Activated B cell treated with CpG ODN at 0.5 μM for 24 hours (primary cell): Measurements from ENCODE around the gene CYP4F11. TPM values are rescaled to one million over a fixed set of nuclear protein-coding genes. Genes with fewer than 3 reads are reported as not detected.

Experiments used
- ATAC-seq: fragments of 200-7000 bp; cut with Tn5 transposase; one replicate; pipeline ENCODE4 v1.10.0; 2021; ENCODE audit warnings: low read depth, mild to moderate bottlenecking, moderate library complexity
- CTCF ChIA-PET: fragments of 350-600 bp; sonication (Branson Sonifier 250); formaldehyde crosslinking; loops from one replicate; lab custom pipeline; 2021; ENCODE audit warnings: antibody characterized with exemption; lab: Charles Lee
- POLR2A ChIA-PET: fragments of 350-600 bp; sonication (Branson Sonifier 250); formaldehyde crosslinking; loops from one replicate; lab custom pipeline; 2021; ENCODE audit warnings: antibody characterized with exemption; lab: Charles Lee
- DNase-seq: peaks from one replicate; pipeline ENCODE4 v3.0.0; 2022
- H3K27ac Mint-ChIP-seq: one replicate; pipeline ENCODE4 v1.8.0; 2020; ENCODE audit warnings: mixed read lengths
- H3K27me3 Mint-ChIP-seq: one replicate; pipeline ENCODE4 v1.8.0; 2021; ENCODE audit warnings: mixed read lengths
- H3K36me3 Mint-ChIP-seq: one replicate; pipeline ENCODE4 v1.8.0; 2021; ENCODE audit warnings: low read depth, mixed read lengths
- H3K4me1 Mint-ChIP-seq: one replicate; pipeline ENCODE4 v1.8.0; 2021; ENCODE audit warnings: mixed read lengths
- H3K4me3 Mint-ChIP-seq: one replicate; pipeline ENCODE4 v1.8.0; 2020; ENCODE audit warnings: mild to moderate bottlenecking, mixed read lengths
- H3K9me3 Mint-ChIP-seq: one replicate; pipeline ENCODE4 v1.8.0; 2020; ENCODE audit warnings: mixed read lengths
- intact Hi-C: fragments of 100-400 bp; cut with micrococcal nuclease; formaldehyde crosslinking; loops from one replicate; pipeline ENCODE4 v1.15.1; 2024
- total RNA-seq: library from RNA; stranded (reverse); gene quantifications from 2 replicates; pipeline ENCODE4 v1.2.3, GENCODE V29; 2022
- TF ChIP-seq, protein P1 (sequence below): fragments of 200-600 bp; IDR thresholded peaks from one replicate; pipeline ENCODE4 v1.8.0; 2022; ENCODE audit warnings: antibody characterized with exemption, mild to moderate bottlenecking

CYP4F11 gene
- total RNA-seq, 1 donor from 2014 or later: not detected

DNA sequence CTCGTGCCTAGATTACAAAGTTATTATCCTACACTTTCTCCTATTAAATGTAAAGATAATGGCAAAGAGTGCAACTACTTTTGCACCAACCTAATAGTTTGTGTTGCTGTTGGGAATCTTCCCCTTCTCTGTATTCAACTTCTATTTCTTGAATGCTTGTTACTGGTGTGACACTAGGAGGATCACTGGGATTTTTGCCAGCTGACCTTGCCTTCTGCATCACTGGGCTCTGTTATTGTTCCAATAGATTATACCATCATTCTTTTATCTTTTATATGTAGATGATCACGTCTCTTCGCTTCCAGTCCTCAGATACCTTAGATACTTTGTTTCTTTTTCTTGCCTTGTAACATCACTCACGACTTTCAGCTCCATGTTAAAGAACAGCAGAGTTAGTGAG is 11.0 kb upstream of the CYP4F11 start:
- Mint-ChIP-seq H3K27me3 (peaks cover 35% of the 10 kb centered on the region), H3K4me1 (no peaks in the 10 kb centered on the region), H3K9me3 (peaks cover 20% of the 10 kb centered on the region), H3K27ac (no peak overlapping the region), H3K4me3 (no peak overlapping the region), H3K36me3 (peaks cover 4% of the 10 kb centered on the region)
- ChIA-PET POLR2A (no interaction called here), CTCF (no interaction called here)
- intact Hi-C loops: no loop called here
- TF ChIP-seq, protein P1, sequence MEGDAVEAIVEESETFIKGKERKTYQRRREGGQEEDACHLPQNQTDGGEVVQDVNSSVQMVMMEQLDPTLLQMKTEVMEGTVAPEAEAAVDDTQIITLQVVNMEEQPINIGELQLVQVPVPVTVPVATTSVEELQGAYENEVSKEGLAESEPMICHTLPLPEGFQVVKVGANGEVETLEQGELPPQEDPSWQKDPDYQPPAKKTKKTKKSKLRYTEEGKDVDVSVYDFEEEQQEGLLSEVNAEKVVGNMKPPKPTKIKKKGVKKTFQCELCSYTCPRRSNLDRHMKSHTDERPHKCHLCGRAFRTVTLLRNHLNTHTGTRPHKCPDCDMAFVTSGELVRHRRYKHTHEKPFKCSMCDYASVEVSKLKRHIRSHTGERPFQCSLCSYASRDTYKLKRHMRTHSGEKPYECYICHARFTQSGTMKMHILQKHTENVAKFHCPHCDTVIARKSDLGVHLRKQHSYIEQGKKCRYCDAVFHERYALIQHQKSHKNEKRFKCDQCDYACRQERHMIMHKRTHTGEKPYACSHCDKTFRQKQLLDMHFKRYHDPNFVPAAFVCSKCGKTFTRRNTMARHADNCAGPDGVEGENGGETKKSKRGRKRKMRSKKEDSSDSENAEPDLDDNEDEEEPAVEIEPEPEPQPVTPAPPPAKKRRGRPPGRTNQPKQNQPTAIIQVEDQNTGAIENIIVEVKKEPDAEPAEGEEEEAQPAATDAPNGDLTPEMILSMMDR: no peak
- ATAC-seq (no peak), DNase-seq (no peak)

DNA sequence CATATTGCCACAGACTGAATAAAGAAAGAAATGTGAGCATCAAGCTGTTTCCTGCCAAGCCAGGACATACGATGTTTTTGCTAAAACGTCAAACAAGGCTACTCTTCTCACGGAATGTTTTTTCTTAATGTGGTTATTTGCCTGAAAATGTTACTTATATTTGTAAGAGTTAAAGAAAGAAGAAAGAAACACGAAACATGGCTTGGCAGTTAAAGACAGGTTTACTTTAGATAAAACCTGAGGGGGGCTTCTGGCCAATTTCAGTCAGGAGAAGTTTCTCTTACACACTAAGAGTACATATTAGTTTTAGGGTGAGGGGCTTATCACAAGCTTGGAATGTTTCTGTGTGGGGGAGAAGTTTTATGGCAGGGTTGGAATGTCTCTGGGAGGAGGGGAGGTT is 10.1 kb upstream of the CYP4F11 start:
- ATAC-seq: no peak
- intact Hi-C loops: no loop called here

GRCh38 chr19:15937771-15938170 is 3.4 kb upstream of the CYP4F11 start:
- POLR2A ChIA-PET: no interaction called here
- H3K4me3 Mint-ChIP-seq: no peak overlapping the region
- DNase-seq (no peak), ATAC-seq (no peak)
- H3K27ac Mint-ChIP-seq: no peak overlapping the region
- H3K9me3 Mint-ChIP-seq: no peaks in the 10 kb centered on the region
- CTCF ChIA-PET: no interaction called here
- intact Hi-C loops: no loop called here
- H3K4me1 Mint-ChIP-seq: peaks cover 9% of the 10 kb centered on the region
- H3K27me3 Mint-ChIP-seq: peaks cover 18% of the 10 kb centered on the region
- TF ChIP-seq, protein P1: no peak
- no peaks in the 10 kb centered on the region for H3K36me3 Mint-ChIP-seq

More for the DNA sequence above, 10.1 kb upstream of the CYP4F11 start:
- TF ChIP-seq, protein P1: no peak
- Mint-ChIP-seq H3K27me3 (peaks cover 38% of the 10 kb centered on the region), H3K9me3 (peaks cover 13% of the 10 kb centered on the region), H3K4me3 (no peak overlapping the region), H3K4me1 (no peaks in the 10 kb centered on the region), H3K27ac (no peak overlapping the region), H3K36me3 (peaks cover 4% of the 10 kb centered on the region)
- DNase-seq: no peak
- ChIA-PET CTCF (no interaction called here), POLR2A (no interaction called here)

GRCh38 chr19:15936950-15937349 is 2.6 kb upstream of the CYP4F11 start:
- POLR2A ChIA-PET: no interaction called here
- CTCF ChIA-PET: no interaction called here
- ATAC-seq (no peak), DNase-seq (no peak)
- TF ChIP-seq, protein P1: no peak
- H3K4me3 Mint-ChIP-seq: no peak overlapping the region
- H3K27ac Mint-ChIP-seq: no peak overlapping the region
- intact Hi-C loops: no loop called here
- H3K4me1 Mint-ChIP-seq: peaks cover 9% of the 10 kb centered on the region
- H3K27me3 Mint-ChIP-seq: peaks cover 14% of the 10 kb centered on the region
- no peaks in the 10 kb centered on the region for H3K9me3 Mint-ChIP-seq
- H3K36me3 Mint-ChIP-seq: no peaks in the 10 kb centered on the region

DNA sequence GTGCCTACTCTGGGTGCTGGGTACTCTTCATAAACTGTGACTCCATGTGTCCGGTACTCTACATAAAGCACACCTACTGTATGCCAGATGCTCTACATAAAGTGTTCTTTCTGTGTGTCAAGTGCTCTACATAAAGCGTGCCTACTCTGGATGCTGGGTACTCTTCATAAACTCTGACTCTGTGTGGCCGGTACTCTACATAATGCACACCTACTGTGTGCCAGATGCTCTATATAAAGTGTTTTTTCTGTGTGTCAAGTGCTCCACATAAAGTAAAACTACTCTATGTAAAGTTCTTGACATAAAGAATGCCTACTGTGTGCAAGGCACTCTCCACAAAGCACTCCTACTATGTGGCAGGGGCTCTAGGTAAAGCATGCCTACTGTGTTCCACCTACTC is 1.8 kb upstream of the CYP4F11 start:
- no peaks in the 10 kb centered on the region for H3K9me3 Mint-ChIP-seq
- TF ChIP-seq, protein P1: no peak
- peaks cover 10% of the 10 kb centered on the region for H3K27me3 Mint-ChIP-seq
- H3K4me1 Mint-ChIP-seq: peaks cover 9% of the 10 kb centered on the region
- H3K4me3 Mint-ChIP-seq: no peak overlapping the region
- intact Hi-C loops: no loop called here
- H3K36me3 Mint-ChIP-seq: no peaks in the 10 kb centered on the region
- DNase-seq (no peak), ATAC-seq (no peak)
- ChIA-PET CTCF (no interaction called here), POLR2A (no interaction called here)
- no peak overlapping the region for H3K27ac Mint-ChIP-seq
